Measurements from ENCODE around the gene SIGLEC5. TPM values are rescaled to one million over a fixed set of nuclear protein-coding genes. Genes with fewer than 3 reads are reported as not detected.

Gene SIGLEC5
- total RNA-seq, 2 experiments from 2014 or later, result not detected

DNA sequence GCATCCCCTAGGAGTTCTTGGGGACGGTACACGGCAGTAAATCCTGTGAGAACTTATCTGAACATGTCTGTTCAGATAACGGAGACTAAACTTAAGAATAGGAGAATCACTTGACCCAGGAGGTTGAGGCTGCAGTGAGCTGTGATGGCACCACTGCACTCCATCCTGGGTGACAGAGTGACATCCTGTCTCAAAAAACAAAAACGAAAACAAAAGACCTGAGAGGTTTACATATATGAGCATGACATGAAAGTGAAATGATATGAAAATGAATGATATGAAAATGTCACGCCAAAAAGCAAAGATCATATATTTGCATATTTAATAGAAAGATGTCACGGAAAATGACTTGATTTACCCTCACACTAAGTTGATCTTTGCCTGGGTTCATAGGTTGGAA, 53.4 kb downstream of the SIGLEC5 start:
- Mint-ChIP-seq H3K27me3 (ENCODE audit: low read depth) (no peaks in the 10 kb centered on the region), H3K36me3 (ENCODE audit: low read depth) (peaks cover 48% of the 10 kb centered on the region), H3K4me3 (no peak overlapping the region), H3K27ac (no peak overlapping the region), H3K9me3 (ENCODE audit: insufficient read depth) (no peaks in the 10 kb centered on the region), H3K4me1 (ENCODE audit: low read depth) (peaks cover 9% of the 10 kb centered on the region)
- DNase-seq (no peak), ATAC-seq (no peak)
- CTCF ChIA-PET, result interaction anchor here (0.7 kb wide), 1 partner anchor 10 kb away, joined by 3 read pairs; no protein-coding TSS in a partner anchor
- POLR2A ChIA-PET, result no interaction called here

DNA sequence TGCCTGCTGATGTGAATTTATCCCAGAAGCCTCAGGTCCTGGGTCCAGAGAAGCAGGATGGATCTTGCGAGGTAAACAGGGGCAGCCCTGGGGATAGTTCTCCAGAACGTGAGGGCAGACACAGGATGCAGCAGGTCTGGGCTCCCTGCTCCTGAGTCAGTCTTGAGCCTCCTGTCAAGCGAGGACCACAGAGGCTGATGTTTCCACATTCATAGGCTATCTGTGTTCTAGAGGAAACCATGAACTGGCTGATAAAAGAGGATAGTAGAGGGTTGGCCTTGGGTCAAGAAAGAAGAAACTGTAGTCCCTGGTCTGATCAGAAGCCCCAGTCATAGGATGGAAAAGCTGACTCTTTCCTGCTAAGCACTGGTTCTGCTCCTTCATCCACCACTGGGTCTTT, 56.9 kb downstream of the SIGLEC5 start:
- no peaks in the 10 kb centered on the region for H3K9me3 Mint-ChIP-seq (ENCODE audit: insufficient read depth)
- CTCF ChIA-PET, result interaction anchor here (1.2 kb wide), 1 partner anchor 58 kb away, joined by 3 read pairs; no protein-coding TSS in a partner anchor
- H3K4me3 Mint-ChIP-seq, result no peak overlapping the region
- H3K36me3 Mint-ChIP-seq (ENCODE audit: low read depth), result peaks cover 32% of the 10 kb centered on the region
- ATAC-seq (no peak), DNase-seq (no peak)
- POLR2A ChIA-PET, result no interaction called here
- H3K4me1 Mint-ChIP-seq (ENCODE audit: low read depth), result peaks cover 25% of the 10 kb centered on the region
- no peak overlapping the region for H3K27ac Mint-ChIP-seq
- H3K27me3 Mint-ChIP-seq (ENCODE audit: low read depth), result peaks cover 2% of the 10 kb centered on the region

DNA sequence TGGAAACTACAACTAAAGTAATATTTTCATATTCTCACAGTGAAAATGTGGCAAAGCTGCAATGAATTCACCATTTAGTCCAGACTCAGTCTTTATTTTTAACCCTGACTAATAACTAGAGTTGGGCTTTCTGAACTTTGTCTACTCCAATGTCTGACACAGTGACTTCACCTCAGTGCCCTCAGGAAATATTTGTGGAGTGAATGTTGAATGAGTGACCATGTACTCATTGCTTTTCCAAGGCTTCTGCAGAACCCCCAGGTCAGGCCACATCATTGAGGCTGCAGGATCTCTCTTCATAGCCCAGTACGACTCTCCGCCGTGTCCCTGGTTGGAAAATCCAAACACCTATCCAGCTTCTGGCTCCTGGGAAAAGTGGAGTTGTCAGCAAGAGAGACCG, 57.3 kb downstream of the SIGLEC5 start:
- peaks cover 31% of the 10 kb centered on the region for H3K36me3 Mint-ChIP-seq (ENCODE audit: low read depth)
- CTCF ChIA-PET, result interaction anchor here (1.2 to 1.3 kb wide), 2 partner anchors 19 to 58 kb away, joined by 3 read pairs; no protein-coding TSS in a partner anchor
- POLR2A ChIA-PET, result no interaction called here
- no peak overlapping the region for H3K27ac Mint-ChIP-seq
- no peaks in the 10 kb centered on the region for H3K9me3 Mint-ChIP-seq (ENCODE audit: insufficient read depth)
- no peak for ATAC-seq
- no peak for DNase-seq
- no peak overlapping the region for H3K4me3 Mint-ChIP-seq
- H3K27me3 Mint-ChIP-seq (ENCODE audit: low read depth), result peaks cover 6% of the 10 kb centered on the region
- peaks cover 25% of the 10 kb centered on the region for H3K4me1 Mint-ChIP-seq (ENCODE audit: low read depth)

DNA sequence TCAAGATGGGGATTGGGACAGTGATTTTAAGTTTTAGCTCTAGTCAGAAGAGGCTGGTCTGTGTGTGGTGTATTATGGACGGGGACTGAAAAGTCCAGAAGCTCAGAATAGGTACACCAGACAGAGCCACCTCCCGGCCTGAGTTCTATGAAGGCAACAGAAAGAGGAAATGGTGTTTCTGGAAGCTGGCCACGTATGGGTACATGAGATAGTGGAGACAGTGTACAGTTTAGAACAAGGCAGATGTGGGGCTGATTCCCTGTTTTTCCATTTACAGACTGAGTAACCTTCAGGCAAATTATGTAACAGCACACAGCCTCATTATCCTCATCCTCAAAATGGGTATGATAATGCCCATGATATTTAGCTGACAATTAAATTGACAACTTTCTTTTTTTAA, 57.8 kb downstream of the SIGLEC5 start:
- Mint-ChIP-seq H3K4me1 (ENCODE audit: low read depth) (peaks cover 25% of the 10 kb centered on the region), H3K27ac (no peak overlapping the region), H3K27me3 (ENCODE audit: low read depth) (peaks cover 6% of the 10 kb centered on the region), H3K9me3 (ENCODE audit: insufficient read depth) (no peaks in the 10 kb centered on the region), H3K4me3 (peak overlapping the region; percentile 97), H3K36me3 (ENCODE audit: low read depth) (peaks cover 29% of the 10 kb centered on the region)
- ATAC-seq (no peak), DNase-seq (no peak)
- ChIA-PET CTCF (interaction anchor here (1.2 to 1.3 kb wide), 2 partner anchors 18 to 57 kb away, joined by 3 read pairs; no protein-coding TSS in a partner anchor), POLR2A (no interaction called here)

DNA sequence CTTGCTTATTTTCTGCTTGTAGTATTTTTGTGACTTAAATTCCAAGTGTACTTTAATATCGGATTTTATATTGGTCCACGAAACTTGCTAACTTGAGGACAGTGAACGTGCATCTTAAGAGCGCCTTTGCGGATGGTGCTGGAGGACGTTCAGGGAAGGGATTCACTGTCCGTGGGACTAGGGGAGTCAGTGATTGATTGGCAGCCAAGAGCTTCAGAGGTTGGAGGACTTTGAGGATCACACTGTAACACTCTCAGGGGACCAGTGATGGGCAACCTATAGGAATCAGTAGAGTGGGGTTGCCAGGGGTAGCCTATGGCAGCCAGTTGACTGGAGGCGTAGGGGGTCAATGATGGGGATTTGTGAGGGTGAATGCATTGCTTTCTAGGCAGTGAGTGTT, 58.6 kb downstream of the SIGLEC5 start:
- ATAC-seq, result no peak
- Mint-ChIP-seq H3K4me3 (peak overlapping the region; percentile 97), H3K36me3 (ENCODE audit: low read depth) (peaks cover 23% of the 10 kb centered on the region), H3K27me3 (ENCODE audit: low read depth) (peaks cover 8% of the 10 kb centered on the region), H3K27ac (peak overlapping the region; percentile 76), H3K4me1 (ENCODE audit: low read depth) (peaks cover 25% of the 10 kb centered on the region), H3K9me3 (ENCODE audit: insufficient read depth) (no peaks in the 10 kb centered on the region)
- ChIA-PET CTCF (interaction anchor here (0.8 to 1.3 kb wide), 2 partner anchors 17 to 56 kb away, joined by 3 to 5 read pairs; no protein-coding TSS in a partner anchor), POLR2A (no interaction called here)
- no peak for DNase-seq

DNA sequence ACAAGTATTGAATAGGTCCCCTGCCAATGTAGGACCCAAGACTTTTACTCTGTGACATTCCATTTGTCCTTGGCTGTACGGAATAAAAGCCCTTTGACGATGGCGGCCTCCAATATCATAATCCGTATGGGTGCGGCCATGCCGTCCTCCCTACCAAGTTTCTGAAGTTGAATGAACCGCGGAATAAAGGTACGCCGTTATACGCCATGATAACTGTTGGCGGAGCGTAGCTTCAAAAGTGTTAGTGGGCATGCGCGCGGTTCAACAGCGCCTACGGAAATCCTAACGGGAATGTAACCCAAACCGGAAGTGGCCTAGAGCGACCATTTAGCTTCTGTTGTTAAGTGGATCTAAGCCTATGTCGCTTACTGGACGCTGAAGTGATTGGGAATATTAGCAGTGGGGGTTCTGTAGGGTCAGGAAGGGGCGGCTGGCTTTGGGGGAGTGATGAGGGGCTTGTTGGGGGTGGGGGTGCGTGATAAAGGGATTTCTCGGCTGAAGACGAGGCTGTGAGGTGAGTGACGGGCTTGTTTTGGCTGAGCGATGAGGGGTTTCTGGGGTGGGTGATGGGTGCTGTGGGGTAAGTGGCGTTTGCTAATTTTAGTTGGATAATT, 59.1 kb downstream of the SIGLEC5 start, which contains the start of gene ZNF175:
Gene ZNF175 (plus strand): TSS at position 322 of the 614 bp plus-strand sequence. CDS start 2,047 bp downstream, outside the sequence.
- ATAC-seq (peak; percentile 94), DNase-seq (peak; percentile 85)
- Mint-ChIP-seq H3K4me1 (ENCODE audit: low read depth) (peaks cover 25% of the 10 kb centered on the region), H3K9me3 (ENCODE audit: insufficient read depth) (no peaks in the 10 kb centered on the region), H3K4me3 (peak within 1 kb of the TSS; percentile 97), H3K36me3 (ENCODE audit: low read depth) (peaks cover 20% of the 10 kb centered on the region), H3K27ac (peak within 1 kb of the TSS; percentile 76), H3K27me3 (ENCODE audit: low read depth) (peaks cover 10% of the 10 kb centered on the region)
- POLR2A ChIA-PET, result no interaction called here
- CTCF ChIA-PET, result interaction anchor here (0.8 kb wide), 1 partner anchor 56 kb away, joined by 5 read pairs; no protein-coding TSS in a partner anchor

DNA sequence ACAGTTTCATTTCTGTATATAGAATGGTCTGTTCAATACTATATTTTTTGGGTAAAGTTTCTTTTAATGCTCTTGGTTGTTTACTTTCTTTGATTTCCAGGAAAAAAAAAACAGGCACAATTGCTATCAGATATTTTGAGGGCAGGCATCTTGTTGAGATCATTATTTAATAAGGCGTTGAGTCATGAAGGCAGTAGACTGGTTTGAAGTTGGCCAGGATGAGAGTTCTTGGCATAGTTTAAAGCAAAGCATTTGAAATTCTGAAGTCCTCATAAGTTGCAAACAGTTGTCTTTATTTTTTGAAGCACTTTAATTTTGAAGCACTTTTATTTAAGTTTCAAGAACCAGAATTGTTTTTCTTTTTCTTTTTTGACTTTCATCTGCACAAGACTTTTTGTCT, 61.7 kb downstream of the SIGLEC5 start:
- ATAC-seq, result no peak
- H3K9me3 Mint-ChIP-seq (ENCODE audit: insufficient read depth), result no peaks in the 10 kb centered on the region
- peaks cover 23% of the 10 kb centered on the region for H3K4me1 Mint-ChIP-seq (ENCODE audit: low read depth)
- H3K27me3 Mint-ChIP-seq (ENCODE audit: low read depth), result peaks cover 16% of the 10 kb centered on the region
- ChIA-PET CTCF (no interaction called here), POLR2A (no interaction called here)
- no peak for DNase-seq
- H3K4me3 Mint-ChIP-seq, result no peak overlapping the region
- no peak overlapping the region for H3K27ac Mint-ChIP-seq
- peaks cover 13% of the 10 kb centered on the region for H3K36me3 Mint-ChIP-seq (ENCODE audit: low read depth)

DNA sequence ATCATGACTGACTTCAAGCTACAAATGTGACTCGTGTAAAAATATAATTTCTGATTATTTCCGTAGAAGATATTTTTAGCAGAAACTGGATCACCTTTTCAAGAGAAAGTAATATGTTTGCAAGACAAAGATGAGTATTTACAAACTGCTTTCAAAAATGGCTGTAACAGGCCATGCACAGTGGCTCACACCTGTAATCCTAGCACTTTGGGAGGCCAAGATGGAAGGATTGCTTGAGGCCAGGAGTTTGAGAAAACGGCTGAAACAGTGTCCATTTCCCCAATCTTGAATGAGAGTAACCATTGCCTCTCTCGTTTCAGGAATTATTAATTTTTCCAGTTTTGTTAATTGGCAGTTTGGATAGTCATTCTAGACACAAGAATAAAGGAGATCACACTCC, 62.6 kb downstream of the SIGLEC5 start:
- Mint-ChIP-seq H3K9me3 (ENCODE audit: insufficient read depth) (no peaks in the 10 kb centered on the region), H3K27ac (no peak overlapping the region), H3K4me3 (no peak overlapping the region), H3K27me3 (ENCODE audit: low read depth) (peaks cover 16% of the 10 kb centered on the region), H3K4me1 (ENCODE audit: low read depth) (peaks cover 22% of the 10 kb centered on the region), H3K36me3 (ENCODE audit: low read depth) (peaks cover 10% of the 10 kb centered on the region)
- ATAC-seq (no peak), DNase-seq (no peak)
- ChIA-PET CTCF (no interaction called here), POLR2A (no interaction called here)

DNA sequence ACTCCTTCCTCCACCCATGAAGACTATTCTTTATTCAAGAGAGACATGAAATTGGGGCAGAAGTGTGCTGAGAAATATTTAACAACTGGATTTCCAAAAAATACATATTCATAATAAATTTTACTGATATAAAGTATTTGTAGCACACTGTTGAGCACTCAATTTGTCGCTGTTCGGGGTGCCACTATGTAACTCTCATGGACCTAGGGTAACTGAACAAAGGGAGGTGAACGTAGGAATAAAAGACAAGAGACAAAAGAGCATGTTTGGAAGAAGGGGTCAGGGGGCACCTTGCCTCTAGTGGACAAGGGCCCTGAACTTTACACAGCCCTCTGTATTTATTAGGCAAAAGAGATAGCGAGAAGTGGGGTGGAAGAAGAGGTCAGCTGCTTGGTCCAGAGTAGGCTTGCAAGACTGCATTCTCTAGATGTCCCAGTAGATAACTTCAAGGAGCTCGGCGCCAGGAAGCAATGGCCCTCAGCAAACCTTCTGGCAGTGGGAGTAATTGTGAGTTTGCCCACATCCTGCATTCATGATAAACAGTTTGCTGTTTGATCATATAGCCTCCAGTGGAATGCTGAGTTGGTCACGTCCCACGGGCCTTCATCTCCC, 63.6 kb downstream of the SIGLEC5 start:
- POLR2A ChIA-PET, result no interaction called here
- CTCF ChIA-PET, result interaction anchor here (1.7 kb wide), 1 partner anchor 99 kb away, joined by 3 read pairs; no protein-coding TSS in a partner anchor
- H3K36me3 Mint-ChIP-seq (ENCODE audit: low read depth), result peaks cover 4% of the 10 kb centered on the region
- peaks cover 16% of the 10 kb centered on the region for H3K27me3 Mint-ChIP-seq (ENCODE audit: low read depth)
- no peak overlapping the region for H3K27ac Mint-ChIP-seq
- peaks cover 13% of the 10 kb centered on the region for H3K4me1 Mint-ChIP-seq (ENCODE audit: low read depth)
- no peak overlapping the region for H3K4me3 Mint-ChIP-seq
- no peak for DNase-seq
- no peaks in the 10 kb centered on the region for H3K9me3 Mint-ChIP-seq (ENCODE audit: insufficient read depth)
- ATAC-seq, result no peak

DNA sequence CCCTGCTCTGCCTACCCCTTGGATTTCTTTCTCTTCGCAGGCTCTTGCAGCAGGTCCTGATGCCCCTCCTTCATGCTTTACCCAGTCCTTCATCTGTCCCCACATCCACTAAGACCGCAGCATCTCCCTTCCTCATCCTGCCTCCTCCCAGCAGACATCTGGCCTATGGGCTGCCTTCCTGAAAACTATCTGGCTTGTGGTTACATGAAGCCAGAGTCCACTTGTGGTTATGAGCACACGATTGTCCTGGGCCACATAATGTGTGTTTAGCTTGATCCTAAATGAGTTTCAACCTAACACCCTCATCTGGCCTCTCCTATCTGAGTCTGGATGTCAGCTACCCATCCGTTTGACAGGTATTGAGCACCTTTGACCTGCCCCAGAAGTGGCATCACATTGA, 64.6 kb downstream of the SIGLEC5 start:
- H3K4me3 Mint-ChIP-seq, result no peak overlapping the region
- ChIA-PET POLR2A (no interaction called here), CTCF (interaction anchor here (0.8 to 1.7 kb wide), 3 partner anchors 43 to 98 kb away, joined by 3 to 5 read pairs (median 3); no protein-coding TSS in a partner anchor)
- H3K9me3 Mint-ChIP-seq (ENCODE audit: insufficient read depth), result no peaks in the 10 kb centered on the region
- peaks cover 22% of the 10 kb centered on the region for H3K27me3 Mint-ChIP-seq (ENCODE audit: low read depth)
- H3K36me3 Mint-ChIP-seq (ENCODE audit: low read depth), result no peaks in the 10 kb centered on the region
- no peak for DNase-seq
- H3K4me1 Mint-ChIP-seq (ENCODE audit: low read depth), result peaks cover 3% of the 10 kb centered on the region
- H3K27ac Mint-ChIP-seq, result no peak overlapping the region
- ATAC-seq, result no peak

DNA sequence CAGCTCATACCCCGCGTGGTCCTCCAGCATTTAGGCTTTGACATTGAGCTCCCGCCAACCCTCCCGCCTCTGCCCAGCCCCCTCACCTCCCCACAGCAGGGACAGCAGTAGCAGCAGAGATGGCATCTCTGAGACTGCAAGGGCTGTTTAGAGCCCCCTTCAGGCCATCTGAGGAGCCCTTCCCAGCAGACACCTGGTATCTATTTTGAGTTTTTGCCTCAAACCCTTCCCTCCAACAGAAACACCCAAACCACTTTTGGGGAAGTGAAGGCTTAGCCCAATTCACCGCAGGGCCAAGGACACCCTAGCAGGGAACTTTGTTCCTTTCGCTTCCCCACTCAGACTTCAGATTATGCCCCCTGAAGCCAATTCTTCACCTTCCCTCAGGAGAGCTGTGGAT, 65.4 kb downstream of the SIGLEC5 start:
- H3K27me3 Mint-ChIP-seq (ENCODE audit: low read depth), result peaks cover 25% of the 10 kb centered on the region
- DNase-seq (no peak), ATAC-seq (no peak)
- no peaks in the 10 kb centered on the region for H3K36me3 Mint-ChIP-seq (ENCODE audit: low read depth)
- CTCF ChIA-PET, result interaction anchor here (1.7 kb wide), 1 partner anchor 92 kb away, joined by 5 read pairs; no protein-coding TSS in a partner anchor
- POLR2A ChIA-PET, result no interaction called here
- H3K27ac Mint-ChIP-seq, result no peak overlapping the region
- no peak overlapping the region for H3K4me3 Mint-ChIP-seq
- H3K9me3 Mint-ChIP-seq (ENCODE audit: insufficient read depth), result no peaks in the 10 kb centered on the region
- no peaks in the 10 kb centered on the region for H3K4me1 Mint-ChIP-seq (ENCODE audit: low read depth)
